GM21360 (cell line): Measurements from ENCODE around the gene HECTD4.
"Not testable (repeated sequence)": the region's sequence is repeated elsewhere in the genome, so short reads cannot be mapped to it uniquely, and the experiment has no call there.

Experiments
- ATAC-seq: cut with Tn5 transposase; IDR thresholded peaks from one replicate; pipeline ENCODE4 v1.9.1; 2021; ENCODE audit warnings: mild to moderate bottlenecking, moderate library complexity; ENCODE audit not compliant: unreplicated experiment

The HECTD4 gene

GRCh38 chr12:112126000-112126438 lies 256.2 kb downstream of the HECTD4 start:
- ATAC-seq, result no peak

GRCh38 chr12:112125250-112125999 lies 256.8 kb downstream of the HECTD4 start, which contains the start of gene TRAFD1:
Gene TRAFD1 (plus strand): TSS chr12:112125560. CDS start chr12:112130523, 4,963 bp downstream.
- peak; percentile 92 for ATAC-seq

DNA sequence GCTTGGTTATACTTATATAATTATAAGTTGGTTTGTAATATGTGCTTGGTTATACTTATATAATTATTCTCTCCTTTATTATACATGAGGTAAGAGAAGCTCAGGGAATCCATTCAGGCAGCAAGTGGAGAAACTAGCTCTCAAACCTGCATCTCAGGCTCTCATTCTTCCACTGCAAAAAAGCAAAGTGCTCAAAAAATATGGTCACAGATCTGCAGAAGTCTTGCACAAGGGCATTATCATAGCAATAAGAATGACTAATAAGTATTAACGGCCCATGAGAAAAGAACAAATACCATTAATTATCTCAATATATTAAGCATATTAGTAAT lies 257.3 kb downstream of the HECTD4 start:
- no peak for ATAC-seq

- ATAC-seq, result no peak
Observed at GRCh38 chr12:112122823-112123690, 259.2 kb downstream of the HECTD4 start.

DNA sequence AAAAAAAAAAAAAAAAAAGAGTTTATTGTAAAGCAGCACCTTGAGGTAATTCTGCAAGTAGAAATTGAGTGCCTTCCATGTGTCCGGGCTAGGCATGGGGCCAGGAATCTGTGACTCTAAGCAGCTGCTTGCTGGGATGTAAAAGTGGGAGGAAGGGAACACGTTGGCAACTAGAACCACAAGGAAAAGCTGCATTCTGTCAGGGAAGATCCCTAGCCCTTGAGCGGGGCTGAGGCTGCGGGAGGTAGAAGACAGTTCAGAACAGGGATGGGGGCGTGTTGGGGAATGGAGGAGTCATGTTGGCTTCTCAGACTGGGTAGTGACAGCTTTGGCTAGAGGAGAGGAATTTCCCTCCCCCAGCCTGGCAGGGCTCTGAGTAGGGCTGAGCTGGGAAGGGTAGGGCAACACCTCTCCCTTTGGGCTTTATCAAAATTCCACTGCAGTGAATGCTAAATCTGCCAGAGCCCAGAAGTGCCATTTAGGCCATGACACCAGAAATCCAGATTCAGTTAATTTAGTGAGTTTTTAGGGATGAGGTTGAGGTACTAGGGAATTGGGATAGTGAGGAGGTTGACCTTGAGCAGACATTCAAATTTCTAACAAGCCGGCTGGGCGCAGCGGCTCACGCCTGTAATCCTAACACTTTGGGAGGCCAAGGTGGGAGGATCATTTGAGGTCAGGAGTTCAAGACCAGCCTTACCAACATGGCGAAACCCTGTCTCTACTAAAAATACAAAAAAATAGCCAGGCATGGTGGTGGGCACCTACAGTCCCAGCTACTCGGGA lies 260.3 kb downstream of the HECTD4 start:
- no peak for ATAC-seq

GRCh38 chr12:112117685-112118084 lies 264.5 kb downstream of the HECTD4 start:
- ATAC-seq, result no peak

DNA sequence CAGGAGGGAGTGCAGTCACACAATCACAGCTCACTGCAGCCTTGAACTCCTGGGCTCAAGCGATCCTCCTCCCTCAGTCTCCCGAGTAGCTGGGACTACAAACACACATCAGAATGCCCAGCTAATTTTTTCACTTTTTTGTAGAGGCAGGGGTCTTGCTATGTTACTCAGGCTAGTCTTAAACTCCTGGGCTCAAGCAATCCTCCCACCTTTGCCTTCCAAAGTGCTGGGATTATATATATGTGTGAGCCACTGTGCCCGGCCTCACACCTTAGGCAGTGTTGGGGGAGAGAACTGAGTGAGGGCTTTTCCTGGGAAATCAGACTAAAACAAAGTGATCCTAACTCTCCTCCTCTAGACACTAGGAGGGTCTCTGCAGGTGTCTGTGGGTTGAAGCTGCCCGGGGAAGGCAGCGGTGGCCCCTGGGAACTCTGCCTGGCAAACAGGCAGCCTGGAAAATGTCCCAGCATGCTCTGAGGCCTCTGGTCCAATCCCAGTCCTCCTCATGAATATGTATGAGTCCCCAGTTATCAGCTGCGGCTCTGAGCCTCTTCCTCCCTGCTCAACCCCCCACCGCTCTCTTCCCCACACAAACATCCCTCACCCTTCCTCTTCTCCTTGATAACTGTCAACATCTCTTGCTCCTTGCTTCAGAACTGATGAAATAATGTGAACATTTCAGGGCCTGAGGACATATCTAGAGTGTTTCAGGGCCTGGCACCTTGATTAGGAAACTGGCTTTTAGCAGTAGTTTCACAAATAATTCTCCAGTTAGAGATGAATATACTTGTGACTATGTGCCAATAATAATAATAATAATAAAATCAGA lies 265.8 kb downstream of the HECTD4 start:
- no peak for ATAC-seq

DNA sequence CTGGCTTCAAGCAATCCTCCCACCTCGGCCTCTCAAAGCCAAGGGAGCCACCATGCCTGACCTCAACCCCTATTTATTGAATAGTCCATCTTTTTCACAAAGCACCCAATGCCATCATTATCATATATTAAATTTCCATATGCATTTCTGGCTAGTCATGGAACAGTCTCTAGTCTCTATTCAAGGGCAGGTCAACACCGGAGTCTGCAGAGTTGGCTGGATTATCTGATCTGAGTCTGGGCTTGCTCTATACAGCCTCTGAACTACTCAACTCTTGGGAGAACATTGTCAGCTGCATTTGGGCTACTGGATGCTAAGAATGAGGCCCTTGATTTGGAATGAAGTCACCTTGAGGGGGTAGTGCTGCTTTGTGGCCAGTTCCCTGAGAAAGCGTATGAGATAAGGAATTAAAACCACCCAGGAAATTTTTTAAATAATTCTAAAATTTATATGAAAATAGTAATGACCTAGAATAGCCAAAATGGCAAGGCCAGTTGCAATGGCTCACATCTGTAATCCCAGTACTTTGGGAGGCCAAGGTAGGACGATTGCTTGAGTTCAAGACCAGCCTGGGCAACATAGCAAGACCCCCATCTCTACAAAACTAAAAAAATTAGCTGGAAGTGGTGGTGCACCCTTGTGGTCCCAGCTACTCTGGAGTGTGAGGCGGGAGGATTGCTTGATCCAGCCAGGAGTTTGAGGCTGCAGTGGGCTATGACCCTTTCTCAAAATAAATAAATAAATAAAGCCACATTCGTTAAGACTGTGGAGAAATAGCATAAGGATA lies 266.8 kb downstream of the HECTD4 start:
- no peak for ATAC-seq

GRCh38 chr12:112112409-112113133 lies 269.7 kb downstream of the HECTD4 start:
- no peak for ATAC-seq

DNA sequence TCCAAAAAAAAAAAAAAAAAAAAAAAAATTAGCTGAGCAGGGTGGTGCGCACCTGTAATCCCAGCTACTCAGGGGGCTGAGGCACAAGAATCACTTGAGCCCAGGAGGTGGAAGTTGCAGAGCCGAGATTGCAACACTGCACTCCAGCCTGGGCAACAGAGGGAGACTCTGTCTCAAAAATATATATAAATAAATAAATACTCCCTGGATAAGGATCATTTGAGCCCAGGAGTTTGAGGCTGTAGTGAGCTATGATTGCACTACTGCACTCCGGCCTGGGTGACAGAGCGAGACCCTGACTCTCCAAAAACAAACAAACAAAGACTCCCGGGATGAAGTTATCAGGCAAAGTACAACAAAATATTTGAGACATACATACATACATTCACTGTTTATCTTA lies 270.3 kb downstream of the HECTD4 start:
- no peak for ATAC-seq

GRCh38 chr12:112110787-112111662 lies 271.2 kb downstream of the HECTD4 start:
- not testable (repeated sequence) for ATAC-seq
